Breast epithelium (tissue), 4 donors: ENCODE measurements around the gene AHCYL2. TPM values are rescaled to one million over a fixed set of nuclear protein-coding genes. Genes with fewer than 3 reads are reported as not detected.

ENCODE experiments used
- DNase-seq, 2 donors: peaks; one replicate each; pipeline ENCODE4 v3.0.0-alpha.2; 2019; ENCODE audit warnings: low spot score in 2 of 2
- H3K27ac ChIP-seq, 2 donors: fragments of 200-600 bp; sonication (generic) in 1 of 2; one replicate each; pipeline ENCODE4 v1.5.1; 2016 to 2019; ENCODE audit warnings: mild to moderate bottlenecking in 1 of 2
- H3K27me3 ChIP-seq, 2 donors: fragments of 200-600 bp; sonication (generic) in 1 of 2; one replicate each; pipeline versions ENCODE4 v1.5.1 to v1.6.0; 2017 to 2019; ENCODE audit warnings: control low read depth in 1 of 2, mild to moderate bottlenecking in 1 of 2
- H3K36me3 ChIP-seq: fragments of 200-600 bp; one replicate; pipeline ENCODE4 v1.5.1; 2019
- H3K4me1 ChIP-seq, 2 donors: fragments of 200-600 bp; sonication (generic); one replicate each; pipeline ENCODE4 v1.5.1; 2016 to 2019; ENCODE audit warnings: control low read depth in 1 of 2
- H3K4me3 ChIP-seq, 3 donors: fragments of 200-600 bp; sonication (generic); 1 replicate in 2 of 3; 2 replicates in 1 of 3; pipeline ENCODE4 v1.5.1; 2016 to 2019; ENCODE audit warnings: mild to moderate bottlenecking in 3 of 3, moderate library complexity in 2 of 3
- H3K9me3 ChIP-seq, 2 donors: fragments of 200-600 bp; sonication (generic) in 1 of 2; one replicate each; pipeline ENCODE4 v1.5.1; 2016 to 2019; ENCODE audit warnings: control low read depth in 1 of 2
- POLR2A ChIP-seq: fragments of 450-650 bp; IDR thresholded peaks from one replicate; pipeline ENCODE4 v1.6.1; 2016; ENCODE audit warnings: antibody characterized with exemption, mild to moderate bottlenecking, moderate library complexity
- POLR2AphosphoS5 ChIP-seq, 3 donors: sonication (generic); formaldehyde crosslinking; IDR thresholded peaks; one replicate each; pipeline ENCODE4 v1.6.1; 2017; ENCODE audit warnings: antibody characterized with exemption in 3 of 3
- intact Hi-C: fragments of 100-400 bp; cut with DNase I; formaldehyde crosslinking; loops from one replicate; pipeline ENCODE4 v1.15.1; 2023; ENCODE audit warnings: low total_unique reads
- total RNA-seq, 3 donors: library from RNA; depleted of rRNA; stranded (reverse); fragments of >200 nt; gene quantifications; one replicate each; pipeline ENCODE4 v1.1.0, GENCODE V29; 2016
- TF ChIP-seq, protein P1 (sequence below), 3 donors: fragments of 450-650 bp; IDR thresholded peaks; one replicate each; pipeline ENCODE4 v1.5.1; 2016 to 2017; ENCODE audit warnings: antibody characterized with exemption in 3 of 3, mild to moderate bottlenecking in 3 of 3, moderate library complexity in 3 of 3

The AHCYL2 gene
- total RNA-seq, 3 donors from 2014 or later, result 19.0 to 24.7 (median 21.8) TPM

DNA sequence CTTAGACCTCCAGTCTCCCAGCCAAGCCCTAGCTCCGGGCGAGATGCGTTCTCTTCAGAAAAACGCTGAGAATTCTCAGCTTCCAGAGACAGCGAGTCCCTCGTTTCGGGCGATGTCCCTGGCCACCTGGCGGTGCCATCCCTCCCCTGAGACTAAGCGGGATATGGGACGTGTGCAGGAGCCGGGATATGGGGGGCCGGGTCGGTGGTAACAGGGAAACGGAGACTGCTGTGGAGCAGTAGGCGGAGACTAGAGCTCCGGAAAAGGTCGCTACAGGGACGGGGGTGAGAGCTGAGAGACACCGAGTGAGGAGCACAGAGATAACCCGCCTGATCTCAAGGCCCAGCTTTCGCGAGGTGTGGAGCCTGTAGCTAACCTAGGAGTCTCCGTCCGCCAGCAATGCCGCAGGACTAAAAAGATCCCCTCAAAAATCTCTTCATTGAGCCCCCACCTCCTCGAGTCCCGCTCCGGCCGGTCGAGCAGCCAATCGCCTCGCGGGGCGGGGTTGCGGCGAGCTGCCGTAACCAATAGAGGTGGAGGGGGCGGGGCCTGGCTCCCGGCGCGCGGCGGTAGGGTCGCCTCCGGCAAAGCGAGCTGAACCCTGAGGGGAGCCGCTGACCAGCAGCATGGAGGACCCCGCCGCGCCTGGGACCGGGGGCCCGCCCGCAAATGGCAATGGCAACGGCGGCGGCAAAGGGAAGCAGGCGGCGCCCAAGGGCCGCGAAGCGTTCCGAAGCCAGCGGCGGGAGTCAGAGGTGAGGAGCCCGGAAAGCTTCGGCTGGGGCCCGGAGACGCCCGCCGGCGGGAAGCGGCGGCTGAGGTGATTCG is 209.2 kb downstream of the AHCYL2 start, which contains the start of gene STRIP2:
STRIP2 (plus strand) TSS at position 586 of the 828 bp plus-strand sequence; CDS start at position 627, 41 bp downstream.
- Histone ChIP-seq H3K4me3 (peak within 1 kb of the TSS; percentile 51 to 79 (median 75)), H3K36me3 (no peaks in the 10 kb centered on the region), H3K9me3 (no peaks in the 10 kb centered on the region), H3K4me1 (peaks cover 0 to 3% of the 10 kb centered on the region in 2 donors), H3K27ac (peak within 1 kb of the TSS; percentile 9 to 45), H3K27me3 (no peaks in the 10 kb centered on the region)
- intact Hi-C loops, result no loop called here
- peak; percentile 76 to 83 for DNase-seq
- TF ChIP-seq, protein P1, sequence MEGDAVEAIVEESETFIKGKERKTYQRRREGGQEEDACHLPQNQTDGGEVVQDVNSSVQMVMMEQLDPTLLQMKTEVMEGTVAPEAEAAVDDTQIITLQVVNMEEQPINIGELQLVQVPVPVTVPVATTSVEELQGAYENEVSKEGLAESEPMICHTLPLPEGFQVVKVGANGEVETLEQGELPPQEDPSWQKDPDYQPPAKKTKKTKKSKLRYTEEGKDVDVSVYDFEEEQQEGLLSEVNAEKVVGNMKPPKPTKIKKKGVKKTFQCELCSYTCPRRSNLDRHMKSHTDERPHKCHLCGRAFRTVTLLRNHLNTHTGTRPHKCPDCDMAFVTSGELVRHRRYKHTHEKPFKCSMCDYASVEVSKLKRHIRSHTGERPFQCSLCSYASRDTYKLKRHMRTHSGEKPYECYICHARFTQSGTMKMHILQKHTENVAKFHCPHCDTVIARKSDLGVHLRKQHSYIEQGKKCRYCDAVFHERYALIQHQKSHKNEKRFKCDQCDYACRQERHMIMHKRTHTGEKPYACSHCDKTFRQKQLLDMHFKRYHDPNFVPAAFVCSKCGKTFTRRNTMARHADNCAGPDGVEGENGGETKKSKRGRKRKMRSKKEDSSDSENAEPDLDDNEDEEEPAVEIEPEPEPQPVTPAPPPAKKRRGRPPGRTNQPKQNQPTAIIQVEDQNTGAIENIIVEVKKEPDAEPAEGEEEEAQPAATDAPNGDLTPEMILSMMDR (IDR thresholded peaks at IDR 0.05), result peak in 2 of 3 donors; percentile 12 to 33
- no peak for TF ChIP-seq POLR2AphosphoS5 (IDR thresholded peaks at IDR 0.05)

DNA sequence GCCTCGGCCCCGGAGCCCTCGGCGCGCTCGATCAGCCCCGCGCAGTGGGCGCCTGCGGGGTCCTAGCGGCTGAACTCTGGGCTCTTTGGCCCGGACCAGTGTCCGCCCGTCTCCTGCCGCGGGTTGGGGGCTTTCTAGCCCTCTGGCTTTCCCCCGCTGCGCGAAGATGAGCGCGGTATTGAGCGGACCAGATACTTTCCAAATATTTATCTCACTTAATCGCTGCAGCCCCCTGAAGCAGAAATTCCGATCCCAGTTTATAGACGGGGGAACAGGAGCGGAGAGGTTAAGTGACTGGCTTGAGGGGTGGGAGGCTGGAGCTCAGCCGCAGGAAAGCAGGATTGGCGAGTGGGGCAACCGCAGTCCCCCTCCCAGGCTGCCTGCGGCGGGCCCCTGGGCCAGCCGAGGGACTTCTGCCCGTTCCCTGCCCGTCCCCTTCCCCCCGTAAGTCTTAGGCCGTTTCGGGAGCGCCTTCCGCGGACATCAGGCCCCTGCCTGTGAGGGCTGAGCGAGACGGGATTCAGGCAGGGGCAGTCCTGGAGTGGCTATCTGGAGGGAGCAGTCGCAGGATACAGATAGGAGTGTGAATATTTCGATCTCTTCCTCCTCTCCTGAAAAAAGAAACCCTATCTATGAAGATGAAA is 210.0 kb downstream of the AHCYL2 start:
- Histone ChIP-seq H3K36me3 (no peaks in the 10 kb centered on the region), H3K9me3 (no peaks in the 10 kb centered on the region), H3K27me3 (no peaks in the 10 kb centered on the region), H3K27ac (peak overlapping the region; percentile 9 to 45), H3K4me3 (peak overlapping the region; percentile 51 to 79 (median 75)), H3K4me1 (peaks cover 0 to 3% of the 10 kb centered on the region in 2 donors)
- TF ChIP-seq POLR2A (no peak), POLR2AphosphoS5 (IDR thresholded peaks at IDR 0.05) (no peak)
- TF ChIP-seq, protein P1 (IDR thresholded peaks at IDR 0.05), result no peak
- DNase-seq, result no peak
- intact Hi-C loops, result no loop called here

DNA sequence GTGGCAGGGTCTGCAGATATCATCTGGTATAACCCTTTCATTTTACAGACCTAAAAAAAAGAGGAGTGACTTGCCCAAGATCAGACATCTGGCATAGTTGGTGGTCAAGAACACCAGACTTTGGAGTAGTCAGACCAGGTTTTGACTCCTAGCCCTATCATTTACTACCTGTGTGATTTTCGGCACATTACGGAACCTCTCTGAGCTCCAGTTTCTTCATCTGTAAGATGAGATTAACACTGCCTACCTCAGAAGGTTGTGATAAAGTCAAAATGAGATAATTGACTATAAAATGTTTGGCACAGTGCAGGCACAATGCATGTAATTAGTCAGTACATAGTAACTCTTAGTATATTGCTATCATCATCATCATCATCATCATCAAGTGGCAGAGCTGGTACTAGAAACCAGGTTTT is 210.6 kb downstream of the AHCYL2 start:
- H3K27me3 ChIP-seq, result no peaks in the 10 kb centered on the region
- H3K4me3 ChIP-seq, result peak overlapping the region in 1 of 3 donors; percentile 75
- intact Hi-C loops, result no loop called here
- TF ChIP-seq, protein P1 (IDR thresholded peaks at IDR 0.05), result no peak
- TF ChIP-seq POLR2A (no peak), POLR2AphosphoS5 (IDR thresholded peaks at IDR 0.05) (no peak)
- H3K4me1 ChIP-seq, result peaks cover 0 to 3% of the 10 kb centered on the region in 2 donors
- H3K36me3 ChIP-seq, result no peaks in the 10 kb centered on the region
- H3K9me3 ChIP-seq, result no peaks in the 10 kb centered on the region
- no peak overlapping the region for H3K27ac ChIP-seq
- DNase-seq, result no peak

- intact Hi-C loops, result no loop called here
- Histone ChIP-seq H3K27ac (no peak overlapping the region), H3K4me3 (no peak overlapping the region), H3K4me1 (peaks cover 0 to 3% of the 10 kb centered on the region in 2 donors), H3K27me3 (no peaks in the 10 kb centered on the region), H3K36me3 (no peaks in the 10 kb centered on the region), H3K9me3 (no peaks in the 10 kb centered on the region)
- TF ChIP-seq POLR2AphosphoS5 (IDR thresholded peaks at IDR 0.05) (no peak), POLR2A (no peak)
- TF ChIP-seq, protein P1 (IDR thresholded peaks at IDR 0.05), result no peak
- DNase-seq, result no peak
These were observed 211.6 kb downstream of the AHCYL2 start for GRCh38 chr7:129436335-129436923.
